ENCODE results near the gene MLEC.

DNA sequence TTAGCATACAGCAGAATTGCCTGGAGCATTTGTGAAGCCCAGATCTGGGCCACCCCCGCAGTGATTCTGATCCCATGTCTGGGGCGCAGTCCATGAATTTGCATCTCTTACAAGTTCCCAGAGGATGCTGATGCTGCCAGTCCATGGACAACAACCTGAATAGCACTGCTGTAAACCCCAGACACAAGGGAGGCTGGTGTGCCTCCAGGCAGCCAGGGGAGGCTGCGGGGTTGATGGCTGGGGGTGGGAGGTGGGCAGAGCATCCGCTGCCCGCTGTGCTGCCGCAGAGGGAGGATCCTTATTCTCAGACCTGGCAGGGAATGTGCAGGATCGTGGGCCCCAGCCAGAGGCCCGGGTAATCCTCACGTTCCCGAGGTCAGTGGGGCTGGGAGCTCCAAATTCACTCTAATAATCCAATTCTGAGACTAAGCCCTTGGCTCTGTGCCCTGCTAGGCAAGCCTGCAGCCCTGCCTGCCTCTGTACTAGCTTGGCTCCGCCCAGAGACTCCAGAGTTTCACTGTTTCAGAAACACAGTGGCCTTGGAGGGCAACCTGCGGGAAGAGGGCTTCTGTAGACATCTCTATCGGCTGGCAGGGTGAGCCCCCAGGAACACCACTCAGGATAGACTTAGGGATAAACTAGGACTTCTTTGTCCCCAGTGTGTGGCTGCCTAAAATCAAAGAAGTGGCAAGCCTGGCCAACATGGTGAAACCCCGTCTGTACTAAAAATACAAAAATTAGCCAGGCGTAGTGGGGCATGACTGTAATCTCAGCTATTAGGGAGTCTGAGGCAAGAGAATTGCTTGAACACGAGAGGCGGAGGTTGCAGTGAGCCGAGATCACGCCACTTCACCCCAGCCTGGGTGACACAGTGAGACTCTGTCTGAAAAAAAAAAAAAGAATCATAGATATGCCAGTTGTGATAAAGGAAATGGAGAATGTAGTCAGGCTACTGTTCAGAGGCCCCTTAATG is 17.8 kb upstream of the MLEC start:
- TF ChIP-seq, protein P1, sequence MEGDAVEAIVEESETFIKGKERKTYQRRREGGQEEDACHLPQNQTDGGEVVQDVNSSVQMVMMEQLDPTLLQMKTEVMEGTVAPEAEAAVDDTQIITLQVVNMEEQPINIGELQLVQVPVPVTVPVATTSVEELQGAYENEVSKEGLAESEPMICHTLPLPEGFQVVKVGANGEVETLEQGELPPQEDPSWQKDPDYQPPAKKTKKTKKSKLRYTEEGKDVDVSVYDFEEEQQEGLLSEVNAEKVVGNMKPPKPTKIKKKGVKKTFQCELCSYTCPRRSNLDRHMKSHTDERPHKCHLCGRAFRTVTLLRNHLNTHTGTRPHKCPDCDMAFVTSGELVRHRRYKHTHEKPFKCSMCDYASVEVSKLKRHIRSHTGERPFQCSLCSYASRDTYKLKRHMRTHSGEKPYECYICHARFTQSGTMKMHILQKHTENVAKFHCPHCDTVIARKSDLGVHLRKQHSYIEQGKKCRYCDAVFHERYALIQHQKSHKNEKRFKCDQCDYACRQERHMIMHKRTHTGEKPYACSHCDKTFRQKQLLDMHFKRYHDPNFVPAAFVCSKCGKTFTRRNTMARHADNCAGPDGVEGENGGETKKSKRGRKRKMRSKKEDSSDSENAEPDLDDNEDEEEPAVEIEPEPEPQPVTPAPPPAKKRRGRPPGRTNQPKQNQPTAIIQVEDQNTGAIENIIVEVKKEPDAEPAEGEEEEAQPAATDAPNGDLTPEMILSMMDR (IDR thresholded peaks at IDR 0.05; ENCODE audit: insufficient read depth, low read length): no peak
- TF ChIP-seq, protein P2, sequence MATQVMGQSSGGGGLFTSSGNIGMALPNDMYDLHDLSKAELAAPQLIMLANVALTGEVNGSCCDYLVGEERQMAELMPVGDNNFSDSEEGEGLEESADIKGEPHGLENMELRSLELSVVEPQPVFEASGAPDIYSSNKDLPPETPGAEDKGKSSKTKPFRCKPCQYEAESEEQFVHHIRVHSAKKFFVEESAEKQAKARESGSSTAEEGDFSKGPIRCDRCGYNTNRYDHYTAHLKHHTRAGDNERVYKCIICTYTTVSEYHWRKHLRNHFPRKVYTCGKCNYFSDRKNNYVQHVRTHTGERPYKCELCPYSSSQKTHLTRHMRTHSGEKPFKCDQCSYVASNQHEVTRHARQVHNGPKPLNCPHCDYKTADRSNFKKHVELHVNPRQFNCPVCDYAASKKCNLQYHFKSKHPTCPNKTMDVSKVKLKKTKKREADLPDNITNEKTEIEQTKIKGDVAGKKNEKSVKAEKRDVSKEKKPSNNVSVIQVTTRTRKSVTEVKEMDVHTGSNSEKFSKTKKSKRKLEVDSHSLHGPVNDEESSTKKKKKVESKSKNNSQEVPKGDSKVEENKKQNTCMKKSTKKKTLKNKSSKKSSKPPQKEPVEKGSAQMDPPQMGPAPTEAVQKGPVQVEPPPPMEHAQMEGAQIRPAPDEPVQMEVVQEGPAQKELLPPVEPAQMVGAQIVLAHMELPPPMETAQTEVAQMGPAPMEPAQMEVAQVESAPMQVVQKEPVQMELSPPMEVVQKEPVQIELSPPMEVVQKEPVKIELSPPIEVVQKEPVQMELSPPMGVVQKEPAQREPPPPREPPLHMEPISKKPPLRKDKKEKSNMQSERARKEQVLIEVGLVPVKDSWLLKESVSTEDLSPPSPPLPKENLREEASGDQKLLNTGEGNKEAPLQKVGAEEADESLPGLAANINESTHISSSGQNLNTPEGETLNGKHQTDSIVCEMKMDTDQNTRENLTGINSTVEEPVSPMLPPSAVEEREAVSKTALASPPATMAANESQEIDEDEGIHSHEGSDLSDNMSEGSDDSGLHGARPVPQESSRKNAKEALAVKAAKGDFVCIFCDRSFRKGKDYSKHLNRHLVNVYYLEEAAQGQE (IDR thresholded peaks at IDR 0.05; ENCODE audit: insufficient replicate concordance, low read depth): no peak
